ENCODE data around the gene TSPAN18.

DNA sequence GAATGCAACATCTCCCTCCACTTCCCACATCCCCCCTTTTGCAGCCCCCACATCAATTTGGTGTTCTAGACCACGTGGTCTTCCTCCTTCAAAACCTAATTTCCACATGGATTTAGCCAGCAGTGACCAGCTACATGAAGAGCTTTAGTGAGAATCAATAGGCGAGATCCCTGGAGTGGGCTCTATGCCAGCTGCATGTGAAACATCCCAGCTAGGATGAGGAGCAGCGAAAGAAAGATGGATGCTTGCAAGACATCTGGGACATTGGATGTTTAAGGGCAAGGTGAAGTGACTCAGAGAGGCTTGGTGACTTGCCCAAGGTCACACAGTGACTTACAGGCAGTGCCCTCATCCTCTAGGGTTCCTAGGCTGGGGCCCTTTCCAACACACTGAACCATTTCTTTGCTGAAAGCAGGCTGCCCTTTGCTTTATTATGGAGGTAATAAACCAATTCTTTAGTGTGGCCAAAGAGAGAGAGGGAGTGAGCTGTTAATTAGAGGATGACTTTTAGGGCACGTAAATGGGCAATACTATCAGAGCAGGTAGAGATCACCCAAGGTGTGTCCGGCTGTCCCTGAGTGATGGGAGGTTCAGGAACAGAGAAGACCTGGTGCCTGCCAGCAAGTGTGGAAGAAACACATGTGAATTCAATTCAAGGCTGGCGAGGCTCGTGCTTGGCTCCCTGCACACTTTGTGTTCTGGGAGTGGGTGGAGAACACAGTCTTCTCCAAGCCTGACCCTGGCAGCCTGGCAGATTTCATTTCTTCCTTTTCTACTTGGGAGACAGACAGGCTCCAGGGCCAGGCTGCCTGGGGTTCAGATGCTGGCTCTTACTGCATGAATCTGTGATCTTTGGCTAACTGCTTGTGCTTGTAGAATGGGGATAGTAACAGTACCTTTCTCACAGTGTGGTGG, 24.0 kb downstream of the TSPAN18 start:
- TF ChIP-seq EZH2 (IDR thresholded peaks at IDR 0.05; ENCODE audit: insufficient read depth, low read length): no peak
- TF ChIP-seq CTCF (IDR thresholded peaks at IDR 0.05; ENCODE audit: insufficient read depth, low read depth, low read length): no peak
